Measurements from ENCODE around the gene CCDC106. TPM values are rescaled to one million over a fixed set of nuclear protein-coding genes. Genes with fewer than 3 reads are reported as not detected.

CCDC106 gene
- polyA plus RNA-seq, 1 donor (not counting 4 experiments of a cell fraction or from before 2014, with no cell fraction given) = 3.1 TPM

DNA sequence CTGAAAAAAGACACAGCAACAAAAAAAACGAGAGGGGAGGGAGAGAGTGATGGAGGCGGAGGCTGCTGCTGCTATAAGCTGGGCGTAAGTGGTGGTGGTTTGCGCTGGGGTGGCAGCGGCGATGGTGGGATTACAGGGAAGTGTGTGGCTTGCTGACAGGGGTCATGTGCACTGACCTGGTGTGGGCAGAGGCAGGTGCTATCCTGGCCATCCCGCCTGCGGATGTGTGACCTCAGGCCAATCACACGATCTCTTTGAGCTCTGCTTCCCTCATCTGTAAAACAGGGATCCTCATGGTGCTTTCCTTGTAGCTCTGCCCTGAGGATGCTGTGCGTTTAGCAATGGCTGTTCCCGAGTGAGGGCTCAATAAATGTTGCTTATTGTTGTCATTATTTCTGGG, 10.5 kb upstream of the CCDC106 start:
- Histone ChIP-seq H3K27ac (ENCODE audit: control insufficient read depth, insufficient read depth, low read length) (no peak overlapping the region), H3K9ac (ENCODE audit: control insufficient read depth, extremely low read depth, insufficient read depth, low read length) (no peak overlapping the region), H3K27me3 (ENCODE audit: control insufficient read depth, extremely low read depth, insufficient read depth, low read length) (no peaks in the 10 kb centered on the region), H3K79me2 (ENCODE audit: control insufficient read depth, insufficient read depth, low read length) (peaks cover 40% of the 10 kb centered on the region), H3K9me1 (ENCODE audit: control insufficient read depth, extremely low read depth, insufficient read depth, low read length) (peaks cover 2% of the 10 kb centered on the region), H3K9me3 (ENCODE audit: control insufficient read depth, low read depth, low read length) (no peaks in the 10 kb centered on the region), H2AFZ (ENCODE audit: control insufficient read depth, low read length) (no peak overlapping the region), H3K4me1 (ENCODE audit: control insufficient read depth, extremely low read depth, insufficient read depth, low read length) (peaks cover 25% of the 10 kb centered on the region), H3K36me3 (ENCODE audit: control insufficient read depth in 2 of 2, extremely low read depth in 1 of 2, insufficient read depth in 2 of 2, low read length in 2 of 2) (peaks cover 0 to 2% of the 10 kb centered on the region in 2 experiments), H3K4me3 (ENCODE audit: control insufficient read depth in 2 of 3, extremely low read depth in 1 of 3, insufficient read depth in 2 of 3, low read depth in 1 of 3, low read length in 3 of 3) (no peak overlapping the region), H4K20me1 (ENCODE audit: control insufficient read depth, extremely low read depth, insufficient read depth, low read length) (no peaks in the 10 kb centered on the region), H3K4me2 (ENCODE audit: control insufficient read depth, extremely low read depth, insufficient read depth, low read depth, low read length) (no peak overlapping the region)
- DNase-seq (ENCODE audit: low read depth, low spot score) (no peak), FAIRE-seq (no peak)
- TF ChIP-seq EZH2 (IDR thresholded peaks at IDR 0.05; ENCODE audit: low read length) (no peak), CTCF (optimal IDR thresholded peaks at IDR 0.05 in 1 of 3, IDR thresholded peaks at IDR 0.05 in 1 of 3, conservative IDR thresholded peaks at IDR 0.05 in 1 of 3; ENCODE audit: extremely low read depth in 1 of 3, insufficient read depth in 2 of 3, low read length in 3 of 3) (no peak)
- dilution Hi-C loops (cut with MboI; ENCODE audit: extremely low pct_ligation_motif_present, low sequenced_read_pairs) = no loop called here

GRCh38 chr19:55638864-55639359, 9.1 kb upstream of the CCDC106 start:
- Histone ChIP-seq H3K9ac (ENCODE audit: control insufficient read depth, extremely low read depth, insufficient read depth, low read length) (no peak overlapping the region), H2AFZ (ENCODE audit: control insufficient read depth, low read length) (no peak overlapping the region), H4K20me1 (ENCODE audit: control insufficient read depth, extremely low read depth, insufficient read depth, low read length) (no peaks in the 10 kb centered on the region), H3K4me2 (ENCODE audit: control insufficient read depth, extremely low read depth, insufficient read depth, low read depth, low read length) (no peak overlapping the region), H3K79me2 (ENCODE audit: control insufficient read depth, insufficient read depth, low read length) (peaks cover 48% of the 10 kb centered on the region), H3K4me3 (ENCODE audit: control insufficient read depth in 2 of 3, extremely low read depth in 1 of 3, insufficient read depth in 2 of 3, low read depth in 1 of 3, low read length in 3 of 3) (no peak overlapping the region), H3K36me3 (ENCODE audit: control insufficient read depth in 2 of 2, extremely low read depth in 1 of 2, insufficient read depth in 2 of 2, low read length in 2 of 2) (peaks cover 0 to 2% of the 10 kb centered on the region in 2 experiments), H3K9me1 (ENCODE audit: control insufficient read depth, extremely low read depth, insufficient read depth, low read length) (peaks cover 2% of the 10 kb centered on the region), H3K27me3 (ENCODE audit: control insufficient read depth, extremely low read depth, insufficient read depth, low read length) (no peaks in the 10 kb centered on the region), H3K9me3 (ENCODE audit: control insufficient read depth, low read depth, low read length) (no peaks in the 10 kb centered on the region), H3K27ac (ENCODE audit: control insufficient read depth, insufficient read depth, low read length) (no peak overlapping the region), H3K4me1 (ENCODE audit: control insufficient read depth, extremely low read depth, insufficient read depth, low read length) (peaks cover 32% of the 10 kb centered on the region)
- dilution Hi-C loops (cut with MboI; ENCODE audit: extremely low pct_ligation_motif_present, low sequenced_read_pairs) = no loop called here
- no peak for FAIRE-seq
- DNase-seq (ENCODE audit: low read depth, low spot score) = no peak
- no peak for TF ChIP-seq EZH2 (IDR thresholded peaks at IDR 0.05; ENCODE audit: low read length)
- TF ChIP-seq CTCF (optimal IDR thresholded peaks at IDR 0.05 in 1 of 3, IDR thresholded peaks at IDR 0.05 in 1 of 3, conservative IDR thresholded peaks at IDR 0.05 in 1 of 3; ENCODE audit: extremely low read depth in 1 of 3, insufficient read depth in 2 of 3, low read length in 3 of 3) = peak; percentile 49 to 71 (median 54)

All from keratinocyte (primary cell).